ENCODE measurements around the gene RAC2. TPM values are rescaled to one million over a fixed set of nuclear protein-coding genes. Genes with fewer than 3 reads are reported as not detected.

The RAC2 gene
- total RNA-seq, 4 donors from 2014 or later: 1.9 to 3.7 (median 3.5) TPM; not detected in 1

GRCh38 chr22:37209140-37209845 lies 34.8 kb downstream of the RAC2 start:
- no peaks in the 10 kb centered on the region for H3K9me3 ChIP-seq
- in situ Hi-C loops (cut with MboI; ENCODE audit: low sequenced_read_pairs in 4 of 4) (loop anchor here in 1 of 4 donors (25.0 kb wide), 1 partner anchor 122 kb away; no protein-coding TSS in a partner anchor), intact Hi-C loops (cut with DNase I; ENCODE audit: low total_unique reads) (no loop called here)
- TF ChIP-seq POLR2A (IDR thresholded peaks at IDR 0.05) (no peak), CTCF (IDR thresholded peaks at IDR 0.05 in 4 of 5, conservative IDR thresholded peaks at IDR 0.05 in 1 of 5) (no peak)
- H3K4me1 ChIP-seq: no peaks in the 10 kb centered on the region
- no peak overlapping the region for H3K27ac ChIP-seq
- no peak overlapping the region for H3K4me3 ChIP-seq
- ATAC-seq (no peak), DNase-seq (no peak)
- peaks cover 0 to 7% (median 3%) of the 10 kb centered on the region in 3 donors for H3K27me3 ChIP-seq
- no peaks in the 10 kb centered on the region for H3K36me3 ChIP-seq

GRCh38 chr22:37208401-37209139 lies 35.5 kb downstream of the RAC2 start:
- ATAC-seq: no peak
- Histone ChIP-seq H3K9me3 (no peaks in the 10 kb centered on the region), H3K4me1 (no peaks in the 10 kb centered on the region), H3K4me3 (no peak overlapping the region), H3K27me3 (peaks cover 0 to 7% (median 3%) of the 10 kb centered on the region in 3 donors), H3K27ac (no peak overlapping the region), H3K36me3 (no peaks in the 10 kb centered on the region)
- in situ Hi-C loops (cut with MboI; ENCODE audit: low sequenced_read_pairs in 4 of 4): loop anchor here in 1 of 4 donors (25.0 kb wide), 1 partner anchor 121 kb away; no protein-coding TSS in a partner anchor
- DNase-seq: no peak
- no peak for TF ChIP-seq CTCF (IDR thresholded peaks at IDR 0.05 in 4 of 5, conservative IDR thresholded peaks at IDR 0.05 in 1 of 5)
- no peak for TF ChIP-seq POLR2A (IDR thresholded peaks at IDR 0.05)
- intact Hi-C loops (cut with DNase I; ENCODE audit: low total_unique reads): no loop called here

GRCh38 chr22:37207981-37208380 lies 36.1 kb downstream of the RAC2 start:
- no peaks in the 10 kb centered on the region for H3K4me1 ChIP-seq
- no peak overlapping the region for H3K27ac ChIP-seq
- peaks cover 0 to 7% (median 3%) of the 10 kb centered on the region in 3 donors for H3K27me3 ChIP-seq
- intact Hi-C loops (cut with DNase I; ENCODE audit: low total_unique reads): no loop called here
- DNase-seq (no peak), ATAC-seq (no peak)
- no peaks in the 10 kb centered on the region for H3K36me3 ChIP-seq
- no peaks in the 10 kb centered on the region for H3K9me3 ChIP-seq
- no peak overlapping the region for H3K4me3 ChIP-seq
- in situ Hi-C loops (cut with MboI; ENCODE audit: low sequenced_read_pairs in 4 of 4): loop anchor here in 1 of 4 donors (25.0 kb wide), 1 partner anchor 121 kb away; no protein-coding TSS in a partner anchor
- TF ChIP-seq POLR2A (IDR thresholded peaks at IDR 0.05): no peak
- TF ChIP-seq CTCF (IDR thresholded peaks at IDR 0.05 in 4 of 5, conservative IDR thresholded peaks at IDR 0.05 in 1 of 5): no peak

- Histone ChIP-seq H3K9me3 (no peaks in the 10 kb centered on the region), H3K27ac (no peak overlapping the region), H3K36me3 (no peaks in the 10 kb centered on the region), H3K4me3 (no peak overlapping the region), H3K4me1 (no peaks in the 10 kb centered on the region), H3K27me3 (peaks cover 0 to 5% (median 3%) of the 10 kb centered on the region in 3 donors)
- TF ChIP-seq POLR2A (IDR thresholded peaks at IDR 0.05) (no peak), CTCF (IDR thresholded peaks at IDR 0.05 in 4 of 5, conservative IDR thresholded peaks at IDR 0.05 in 1 of 5) (no peak)
- ATAC-seq: no peak
- intact Hi-C loops (cut with DNase I; ENCODE audit: low total_unique reads): no loop called here
- no peak for DNase-seq
- in situ Hi-C loops (cut with MboI; ENCODE audit: low sequenced_read_pairs in 4 of 4): loop anchor here in 1 of 4 donors (25.0 kb wide), 1 partner anchor 120 kb away; no protein-coding TSS in a partner anchor
Observed at GRCh38 chr22:37206841-37207821, 36.9 kb downstream of the RAC2 start.

Measured in gastrocnemius medialis (tissue), 4 donors.